Testis (tissue), 3 donors: ENCODE measurements around the gene CERS5. TPM values are rescaled to one million over a fixed set of nuclear protein-coding genes. Genes with fewer than 3 reads are reported as not detected.

Source experiments
- DNase-seq: peaks from one replicate; pipeline ENCODE4 v3.0.0-alpha.2; 2019
- H3K27ac ChIP-seq, 2 donors: fragments of 200-600 bp; sonication (generic); one replicate each; pipeline ENCODE4 v1.5.1; 2019
- H3K27me3 ChIP-seq: fragments of 200-600 bp; sonication (generic); one replicate; pipeline ENCODE4 v1.5.1; 2019
- H3K36me3 ChIP-seq: fragments of 200-600 bp; sonication (generic); one replicate; pipeline ENCODE4 v1.5.1; 2017; ENCODE audit warnings: low read depth; ENCODE audit errors: missing control alignments
- H3K4me1 ChIP-seq: fragments of 200-600 bp; sonication (generic); one replicate; pipeline ENCODE4 v1.5.1; 2019
- H3K4me3 ChIP-seq, 2 donors: fragments of 200-600 bp; sonication (generic); one replicate each; pipeline ENCODE4 v1.5.1; 2017 to 2019
- H3K9me3 ChIP-seq: fragments of 200-600 bp; sonication (generic); one replicate; pipeline ENCODE4 v1.5.1; 2017
- CTCF ChIP-seq, 3 experiments: fragments of 450-650 bp in 2 of 3; fragments of 200-600 bp in 1 of 3; sonication (generic) in 1 of 3; IDR thresholded peaks; one replicate each; pipeline ENCODE4 v1.5.1; 2016 to 2019; ENCODE audit warnings: antibody characterized with exemption in 3 of 3, mild to moderate bottlenecking in 2 of 3, moderate library complexity in 1 of 3
- POLR2A ChIP-seq: fragments of 450-650 bp; IDR thresholded peaks from one replicate; pipeline ENCODE4 v1.6.1; 2017; ENCODE audit warnings: antibody characterized with exemption, mild to moderate bottlenecking, moderate library complexity
- WGBS, 2 donors: methylation state at CpG; one replicate each; pipeline ENCODE4 v1.1.5; 2018; 5-methylcytosine and 5-hydroxymethylcytosine counted together
- intact Hi-C: fragments of 100-400 bp; cut with DNase I; formaldehyde crosslinking; loops from one replicate; pipeline ENCODE4 v1.15.1; 2023; ENCODE audit warnings: low total_unique reads
- polyA plus RNA-seq: library from polyadenylated mRNA; stranded (reverse); fragments of 350-450 nt; fragmentation: Illumina TruSeq; extraction: RNeasy Lipid Tissue Mini Kit (QIAGEN cat#74804); gene quantifications from one replicate; pipeline ENCODE4 v1.2.3, GENCODE V29; 2014; ENCODE audit warnings: low read depth, low replicate concordance; ENCODE audit not compliant: insufficient read depth
- total RNA-seq, 2 donors: library from RNA; depleted of rRNA; stranded (reverse); fragments of >200 nt; gene quantifications; one replicate each; pipeline ENCODE4 v1.2.3, GENCODE V29; 2016

CERS5 gene
- total and polyA plus RNA-seq, 3 donors from 2014 or later = 33.5 to 36.5 (median 34.3) TPM

- DNase-seq = no peak
- Histone ChIP-seq H3K9me3 (no peaks in the 10 kb centered on the region), H3K36me3 (no peaks in the 10 kb centered on the region), H3K27me3 (no peaks in the 10 kb centered on the region), H3K4me3 (no peak overlapping the region), H3K27ac (no peak overlapping the region), H3K4me1 (peaks cover 5% of the 10 kb centered on the region)
- intact Hi-C loops = no loop called here
- 93 to 99% methylated on average over 7 of the region's 7 CpGs for WGBS, 2 donors
- TF ChIP-seq POLR2A (no peak), CTCF (IDR thresholded peaks at IDR 0.05) (no peak)
Observed at GRCh38 chr12:50089730-50090129, 77.4 kb downstream of the CERS5 start.

GRCh38 chr12:50088577-50089335 lies 78.4 kb downstream of the CERS5 start:
- intact Hi-C loops = no loop called here
- Histone ChIP-seq H3K27me3 (no peaks in the 10 kb centered on the region), H3K4me1 (peaks cover 8% of the 10 kb centered on the region), H3K9me3 (no peaks in the 10 kb centered on the region), H3K36me3 (no peaks in the 10 kb centered on the region), H3K4me3 (no peak overlapping the region), H3K27ac (no peak overlapping the region)
- DNase-seq = peak; percentile 66
- 35 to 56% methylated on average over 3 of the region's 3 CpGs for WGBS, 2 donors
- peak in 2 of 3 experiments; percentile 66 to 67 for TF ChIP-seq CTCF (IDR thresholded peaks at IDR 0.05)
- TF ChIP-seq POLR2A = no peak

- no peak overlapping the region for H3K4me3 ChIP-seq
- no peaks in the 10 kb centered on the region for H3K9me3 ChIP-seq
- intact Hi-C loops = no loop called here
- no peak overlapping the region for H3K27ac ChIP-seq
- peaks cover 8% of the 10 kb centered on the region for H3K4me1 ChIP-seq
- WGBS, 2 donors = 63 to 70% methylated on average over 3 of the region's 3 CpGs
- H3K36me3 ChIP-seq = no peaks in the 10 kb centered on the region
- DNase-seq = no peak
- TF ChIP-seq CTCF (IDR thresholded peaks at IDR 0.05) (no peak), POLR2A (no peak)
- H3K27me3 ChIP-seq = no peaks in the 10 kb centered on the region
Observed at GRCh38 chr12:50087995-50088394, 79.2 kb downstream of the CERS5 start.

- WGBS, 2 donors = 79 to 82% methylated on average over 9 of the region's 9 CpGs
Observed at GRCh38 chr12:50087151-50087550, 80.0 kb downstream of the CERS5 start.

More at GRCh38 chr12:50087151-50087550, 80.0 kb downstream of the CERS5 start:
- intact Hi-C loops = no loop called here
- peaks cover 8% of the 10 kb centered on the region for H3K4me1 ChIP-seq
- H3K9me3 ChIP-seq = no peaks in the 10 kb centered on the region
- TF ChIP-seq CTCF (IDR thresholded peaks at IDR 0.05) (no peak), POLR2A (no peak)
- H3K4me3 ChIP-seq = no peak overlapping the region
- no peak for DNase-seq
- H3K36me3 ChIP-seq = no peaks in the 10 kb centered on the region
- H3K27ac ChIP-seq = no peak overlapping the region
- H3K27me3 ChIP-seq = no peaks in the 10 kb centered on the region
